Forelimb muscle (tissue), 1 donor: ENCODE data around the gene SPDYE2. TPM values are rescaled to one million over a fixed set of nuclear protein-coding genes. Genes with fewer than 3 reads are reported as not detected.
"Not testable (repeated sequence)": the region's sequence is repeated elsewhere in the genome, so short reads cannot be mapped to it uniquely, and the experiment has no call there.

ENCODE experiments used
- DNase-seq: peaks from one replicate; pipeline ENCODE4 v3.0.0-alpha.2; 2013; ENCODE audit warnings: low read depth
- polyA plus RNA-seq: library from polyadenylated mRNA; unstranded; fragments of 120-200 nt; gene quantifications from one replicate; pipeline ENCODE4 v1.2.1, GENCODE V29; 2013; ENCODE audit not compliant: insufficient read length

SPDYE2 gene
- polyA plus RNA-seq, 1 donor = 7.4 TPM

DNA sequence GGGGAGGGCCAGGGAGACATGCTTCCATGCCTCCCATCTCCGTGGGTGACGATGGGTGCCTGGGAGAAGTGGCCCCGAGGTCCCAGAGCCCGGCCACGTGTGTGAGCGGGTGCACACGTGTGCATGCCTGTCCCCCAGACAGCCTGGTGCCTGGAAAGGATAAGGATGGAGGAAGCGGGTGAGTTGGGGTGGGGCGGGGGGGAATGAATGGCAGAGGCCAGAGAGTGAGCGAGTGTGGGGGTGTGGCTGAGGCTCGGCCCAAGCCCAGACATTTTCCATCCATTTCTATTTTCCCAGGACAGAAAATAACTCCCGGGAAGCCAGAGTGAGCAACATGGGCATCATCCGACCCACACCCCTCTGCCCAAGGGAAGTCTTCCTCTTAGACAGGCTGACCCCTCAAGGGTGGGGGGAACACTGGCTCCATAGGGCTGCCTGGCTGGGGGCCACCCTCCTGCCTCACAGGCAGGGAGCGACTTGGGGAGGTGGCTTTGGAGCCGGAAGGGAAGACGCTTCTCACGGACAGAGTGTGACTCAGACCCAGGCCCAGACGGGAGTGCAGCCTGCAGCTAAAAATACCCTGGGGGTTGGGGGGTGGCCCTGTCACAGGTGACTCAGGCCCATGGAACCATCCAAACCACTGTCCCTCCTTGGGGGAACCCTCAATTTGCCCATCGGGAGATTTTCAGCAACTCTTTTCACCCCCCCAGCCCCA is 53.6 kb downstream of the SPDYE2 start:
- DNase-seq = not testable (repeated sequence)

DNA sequence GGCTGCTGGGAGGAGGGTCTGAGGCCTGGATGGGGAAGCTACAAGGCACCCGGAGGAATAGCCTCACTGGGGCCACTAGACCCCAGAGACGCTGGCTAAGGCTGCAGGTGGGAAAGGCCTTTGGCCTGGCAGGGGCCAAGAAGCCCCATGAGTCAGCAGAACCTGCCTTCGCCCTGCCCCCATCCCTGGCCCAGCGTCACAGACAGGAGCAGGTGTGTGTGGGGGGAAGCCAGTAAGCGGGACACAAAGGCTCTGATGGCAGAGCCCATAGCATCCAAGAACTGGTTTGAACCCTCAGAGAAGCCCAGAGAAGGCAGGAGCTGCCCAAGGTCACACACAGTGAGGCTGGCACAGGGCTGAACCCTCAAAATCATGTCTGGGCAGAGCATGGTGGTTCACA is 55.8 kb downstream of the SPDYE2 start:
- not testable (repeated sequence) for DNase-seq

DNA sequence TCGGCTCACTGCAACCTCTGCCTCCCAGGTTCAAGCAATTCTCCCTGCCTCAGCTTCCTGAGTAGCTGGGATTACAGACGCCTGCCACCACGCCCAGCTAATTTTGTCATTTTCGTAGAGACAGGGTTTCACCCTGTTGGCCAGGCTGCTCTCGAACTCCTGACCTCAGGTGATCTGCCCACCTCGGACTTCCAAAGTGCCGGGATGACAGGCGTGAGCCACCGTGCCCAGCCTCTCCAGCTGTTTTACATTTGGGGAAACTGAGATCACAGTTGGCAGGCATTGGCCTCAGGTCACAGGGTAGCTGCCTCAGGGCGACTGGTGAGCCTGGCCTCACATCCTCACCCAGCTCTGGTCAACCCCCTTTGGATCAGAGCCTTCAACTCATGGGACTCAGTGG is 58.7 kb downstream of the SPDYE2 start:
- not testable (repeated sequence) for DNase-seq

DNA sequence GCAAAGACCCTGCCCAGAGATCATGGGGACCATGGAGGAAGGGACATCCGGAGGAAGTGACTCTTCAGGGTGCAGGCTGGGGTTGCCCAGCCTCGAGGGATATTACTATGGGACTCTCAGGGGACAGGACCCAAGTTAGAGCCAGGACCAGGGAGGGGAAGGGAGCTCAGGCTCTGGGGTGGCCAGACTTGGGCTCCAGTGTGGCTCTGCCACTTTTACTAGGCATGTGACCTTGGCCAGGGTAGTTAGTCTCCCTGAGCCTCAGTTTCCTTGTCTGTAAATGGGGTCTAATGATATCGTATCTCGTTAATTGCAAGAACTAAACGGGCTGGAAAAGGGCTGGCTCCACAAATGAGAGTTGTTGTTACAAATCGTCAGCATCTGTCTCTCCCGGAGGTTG is 59.4 kb downstream of the SPDYE2 start:
- DNase-seq = not testable (repeated sequence)

DNA sequence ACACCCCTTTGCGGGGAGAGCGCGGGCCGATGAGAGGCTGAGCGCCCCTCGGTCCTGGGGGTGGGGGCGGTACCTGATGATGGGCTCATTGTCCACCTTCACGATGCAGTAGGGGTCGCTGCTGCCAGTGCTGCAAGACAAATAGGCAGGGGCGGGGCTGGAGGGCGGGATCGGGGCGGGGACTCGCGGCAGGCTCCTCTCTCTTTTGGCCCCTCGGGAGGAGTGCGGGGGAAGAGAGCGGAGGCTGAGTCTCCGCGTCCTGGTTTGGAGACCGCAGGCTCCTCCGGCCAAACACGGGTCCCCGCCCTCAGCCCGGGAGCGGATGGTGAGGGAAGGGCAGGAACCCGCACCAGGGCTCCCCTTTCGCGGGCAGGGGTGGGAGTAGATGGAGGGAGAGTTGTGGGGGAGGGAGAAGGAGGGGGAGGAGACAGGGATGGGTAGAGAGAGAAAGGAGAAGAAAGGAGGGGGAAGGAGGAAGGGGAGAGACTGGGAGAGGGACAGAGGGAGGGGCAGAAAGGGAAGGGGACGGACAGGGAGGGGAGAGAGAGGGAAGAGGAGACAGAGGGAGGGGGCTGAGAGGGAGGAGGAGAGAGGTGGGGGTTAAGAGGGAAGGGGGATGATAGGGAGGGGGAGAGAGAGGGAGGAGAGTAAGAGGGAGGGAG is 60.1 kb downstream of the SPDYE2 start:
- not testable (repeated sequence) for DNase-seq

DNA sequence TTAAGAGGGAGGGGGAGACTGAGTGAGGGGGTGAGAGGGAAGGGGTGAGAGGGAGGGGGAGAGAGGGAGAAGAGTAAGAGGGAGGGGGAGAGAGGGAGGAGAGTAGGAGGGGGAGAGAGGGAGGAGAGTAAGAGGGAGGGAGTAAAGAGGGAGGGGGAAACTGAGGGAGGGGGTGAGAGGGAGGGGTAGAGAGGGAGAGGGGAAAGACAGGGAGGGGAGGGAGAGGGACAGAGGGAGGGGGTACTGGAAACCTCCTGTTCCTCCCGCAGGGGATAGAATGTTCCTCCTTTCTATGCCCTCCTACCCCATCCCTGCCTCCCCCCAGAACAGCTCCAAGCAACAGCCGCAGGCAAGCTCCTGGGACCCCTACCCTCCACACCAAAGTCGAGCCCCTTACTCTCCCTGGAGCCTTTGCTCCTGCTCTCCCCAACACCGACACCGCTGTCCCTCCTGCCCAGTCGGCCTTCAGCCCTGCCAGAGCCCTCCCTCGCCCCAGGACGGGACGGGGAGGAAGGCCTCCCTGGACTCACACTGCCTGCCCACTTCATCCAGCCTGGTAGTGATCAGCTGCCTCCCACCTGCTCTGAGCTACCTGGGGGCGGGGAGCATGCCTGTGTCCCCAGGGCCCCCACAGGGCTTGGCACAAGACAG is 60.8 kb downstream of the SPDYE2 start:
- not testable (repeated sequence) for DNase-seq

Other genes starting within 250 kb of the SPDYE2 start
- gene SPDYE6, start 194.8 kb upstream of the SPDYE2 start, polyA plus RNA-seq = 5.3 TPM
- 27.4 TPM for gene PRKRIP1, start 154.9 kb upstream of the SPDYE2 start, polyA plus RNA-seq
- gene ORAI2, start 117.7 kb upstream of the SPDYE2 start, polyA plus RNA-seq = 7.4 TPM
- gene ALKBH4, start 86.4 kb upstream of the SPDYE2 start, polyA plus RNA-seq = 7.9 TPM
- 10.2 TPM for gene LRWD1, start 86.2 kb upstream of the SPDYE2 start, polyA plus RNA-seq
- 28.0 TPM for gene POLR2J, start 72.3 kb upstream of the SPDYE2 start, polyA plus RNA-seq
- gene RASA4B, start 33.4 kb upstream of the SPDYE2 start, polyA plus RNA-seq = 20.7 TPM
- gene UPK3BL2, start 7.5 kb upstream of the SPDYE2 start, polyA plus RNA-seq = 13.4 TPM
- 60.3 TPM for gene POLR2J3, start 21.4 kb downstream of the SPDYE2 start, polyA plus RNA-seq
- gene RASA4, start 65.5 kb downstream of the SPDYE2 start, polyA plus RNA-seq = 38.6 TPM
- 9.8 TPM for gene UPK3BL1, start 91.6 kb downstream of the SPDYE2 start, polyA plus RNA-seq
- 2.7 TPM for gene SPDYE2B, start 99.1 kb downstream of the SPDYE2 start, polyA plus RNA-seq
- 2.7 TPM for gene POLR2J2, start 120.4 kb downstream of the SPDYE2 start, polyA plus RNA-seq
- 5.1 TPM for gene FAM185A, start 197.8 kb downstream of the SPDYE2 start, polyA plus RNA-seq